SK-N-SH (cell line): ENCODE data around the gene HDGF. TPM values are rescaled to one million over a fixed set of nuclear protein-coding genes. Genes with fewer than 3 reads are reported as not detected.
"Not testable (repeated sequence)": the region's sequence is repeated elsewhere in the genome, so short reads cannot be mapped to it uniquely, and the experiment has no call there.

ENCODE experiments used
- CTCF ChIA-PET: fragments of 300-600, 350-600 bp; formaldehyde crosslinking; extraction: SDS; loops from one replicate; lab custom pipeline; 2021; lab: Yijun Ruan, JAX
- POLR2A ChIA-PET: fragments of 350-600 bp; sonication (Branson Sonifier 250); formaldehyde crosslinking; extraction: SDS; loops from one replicate; lab custom pipeline; 2020; ENCODE audit warnings: antibody characterized with exemption, inconsistent platforms; lab: Yijun Ruan, JAX
- DNase-seq: peaks from one replicate; pipeline ENCODE4 v3.0.0; 2012
- H2AFZ ChIP-seq: fragments of 200-600 bp; sonication (generic); 2 replicates; pipeline ENCODE4 v1.8.1; 2016; ENCODE audit warnings: antibody characterized with exemption, mild to moderate bottlenecking, low read depth
- H3F3A ChIP-seq: fragments of 200-600 bp; sonication (generic); replicated peaks from 2 replicates; pipeline ENCODE3; 2016; ENCODE audit warnings: antibody characterized with exemption, mild to moderate bottlenecking; ENCODE audit not compliant: insufficient read depth
- H3K27ac ChIP-seq, 2 experiments: fragments of 200-500 bp in 1 of 2; fragments of 200-600 bp in 1 of 2; sonication (Bioruptor generic) in 1 of 2; sonication (generic), shearing (Covaris generic) in 1 of 2; 2 replicates each; pipeline versions ENCODE4 v1.5.1 to v1.6.1; 2014 to 2016; ENCODE audit warnings: low read depth in 2 of 2, inconsistent platforms in 1 of 2, low read length in 1 of 2, mild to moderate bottlenecking in 1 of 2, mixed read lengths in 1 of 2
- H3K27me3 ChIP-seq: fragments of 200-600 bp; sonication (generic), shearing (Covaris generic); 2 replicates; pipeline ENCODE4 v1.6.1; 2016; ENCODE audit warnings: mixed run types; ENCODE audit not compliant: insufficient read depth
- H3K36me3 ChIP-seq, 2 experiments: fragments of 200-500 bp in 1 of 2; fragments of 200-600 bp in 1 of 2; sonication (Bioruptor generic) in 1 of 2; sonication (generic) in 1 of 2; replicated peaks in 1 of 2; 2 replicates each; pipeline versions ENCODE3 to v1.5.1; 2014 to 2016; ENCODE audit warnings: low read length in 1 of 2, mild to moderate bottlenecking in 1 of 2; ENCODE audit not compliant: insufficient read depth in 2 of 2, control insufficient read depth in 1 of 2
- H3K4me1 ChIP-seq, 2 experiments: fragments of 200-500 bp in 1 of 2; fragments of 200-600 bp in 1 of 2; sonication (Bioruptor generic) in 1 of 2; sonication (generic), shearing (Covaris generic) in 1 of 2; 2 replicates each; pipeline versions ENCODE4 v1.5.1 to v1.6.1; 2014 to 2016; ENCODE audit warnings: low read depth in 1 of 2, low read length in 1 of 2, mixed run types in 1 of 2; ENCODE audit not compliant: insufficient read depth in 2 of 2, control insufficient read depth in 1 of 2
- H3K4me2 ChIP-seq: fragments of 200-600 bp; sonication (generic), shearing (Covaris generic); 2 replicates; pipeline ENCODE4 v1.6.1; 2017; ENCODE audit warnings: mixed run types
- H3K4me3 ChIP-seq, 2 experiments: fragments of 200-500 bp in 1 of 2; fragments of 200-600 bp in 1 of 2; sonication (Bioruptor generic) in 1 of 2; sonication (generic), shearing (Covaris generic) in 1 of 2; 2 replicates each; pipeline versions ENCODE4 v1.5.1 to v1.8.1; 2014 to 2016; ENCODE audit warnings: low read depth in 2 of 2, inconsistent platforms in 1 of 2, low read length in 1 of 2, mild to moderate bottlenecking in 1 of 2, mixed read lengths in 1 of 2, moderate library complexity in 1 of 2
- H3K79me2 ChIP-seq: fragments of 200-600 bp; sonication (generic); 2 replicates; pipeline ENCODE4 v1.8.1; 2017; ENCODE audit warnings: mild to moderate bottlenecking; ENCODE audit not compliant: insufficient read depth
- H3K9ac ChIP-seq: fragments of 200-600 bp; sonication (generic); 2 replicates; pipeline ENCODE4 v1.6.1; 2017; ENCODE audit warnings: mixed run types
- H3K9me2 ChIP-seq: fragments of 200-600 bp; sonication (generic); 2 replicates; pipeline ENCODE4 v1.6.1; 2017; ENCODE audit warnings: mixed run types
- H3K9me3 ChIP-seq: fragments of 200-600 bp; sonication (generic); 2 replicates; pipeline ENCODE4 v1.6.1; 2017; ENCODE audit warnings: mixed run types, mild to moderate bottlenecking, moderate library complexity
- H4K20me1 ChIP-seq: fragments of 200-600 bp; sonication (generic); 2 replicates; pipeline ENCODE4 v1.6.1; 2017; ENCODE audit warnings: mild to moderate bottlenecking, mixed run types; ENCODE audit not compliant: insufficient read depth
- EZH2phosphoT487 ChIP-seq: fragments of 200-600 bp; sonication (generic); IDR thresholded peaks from 2 replicates; pipeline ENCODE4 v1.6.1; 2017; ENCODE audit warnings: low read depth, mixed run types, mild to moderate bottlenecking, antibody characterized with exemption, moderate library complexity, borderline replicate concordance
- FOXJ3 ChIP-seq: sonication (generic); formaldehyde crosslinking; IDR thresholded peaks from 2 replicates; pipeline ENCODE4 v1.5.1; 2020; ENCODE audit warnings: mild to moderate bottlenecking, missing genetic modification reagents
- IRF3 ChIP-seq: fragments of 150-350 bp; IDR thresholded peaks from 2 replicates; pipeline ENCODE4 v1.6.1; 2016; ENCODE audit warnings: mild to moderate bottlenecking, low read depth, low read length
- NFIC ChIP-seq: IDR thresholded peaks from 2 replicates; pipeline ENCODE4 v1.4.0; 2012; ENCODE audit warnings: borderline replicate concordance
- RCOR1 ChIP-seq: fragments of 150-350 bp; IDR thresholded peaks from 2 replicates; pipeline ENCODE4 v1.6.1; 2017; ENCODE audit warnings: antibody characterized with exemption, low read length
- TAF1 ChIP-seq: IDR thresholded peaks from 2 replicates; pipeline ENCODE4 v1.6.1; 2012; ENCODE audit warnings: low read depth, mild to moderate bottlenecking, low read length, moderate library complexity, borderline replicate concordance
- TCF12 ChIP-seq: IDR thresholded peaks from 2 replicates; pipeline ENCODE4 v1.4.0; 2012
- ZBTB33 ChIP-seq: IDR thresholded peaks from 2 replicates; pipeline ENCODE4 v1.4.0; 2012; ENCODE audit warnings: low read depth, borderline replicate concordance
- WGBS: methylation state at CpG from one replicate; pipeline ENCODE4 v1.1.6; 2017; ENCODE audit warnings: low lambda C conversion rate; 5-methylcytosine and 5-hydroxymethylcytosine counted together
- polyA plus RNA-seq, 3 experiments: library from polyadenylated mRNA; depleted of rRNA; stranded (reverse); fragments of >200 nt; gene quantifications; 2 replicates each; pipeline ENCODE4 v1.2.3, GENCODE V29; 2012

Gene HDGF
- polyA plus RNA-seq, 1 of the 3 experiments (the other 2 are of a cell fraction), result 152 TPM

GRCh38 chr1:156765666-156766065, 14.2 kb upstream of the HDGF start:
- Histone ChIP-seq H3K4me3 (peak overlapping the region in 1 of 2 experiments; percentile 75; a peak in 2 of 4 replicates), H3K4me1 (peaks cover 13 to 15% of the 10 kb centered on the region in 2 experiments; a peak in 3 of 4 replicates), H4K20me1 (peaks cover 2% of the 10 kb centered on the region; the same call in 1 of the 2 replicates), H3F3A (no peaks in the 10 kb centered on the region), H3K79me2 (peaks cover 45% of the 10 kb centered on the region), H2AFZ (peak overlapping the region; percentile 85), H3K9ac (peak overlapping the region; percentile 82), H3K9me3 (no peaks in the 10 kb centered on the region), H3K4me2 (peak overlapping the region; percentile 83), H3K27ac (peak overlapping the region in 1 of 2 experiments; percentile 88; a peak in 2 of 4 replicates), H3K36me3 (peaks cover 8 to 10% of the 10 kb centered on the region in 2 experiments), H3K9me2 (no peaks in the 10 kb centered on the region), H3K27me3 (no peaks in the 10 kb centered on the region)
- CTCF ChIA-PET, result interaction anchor here (1.5 to 9.5 kb wide), 4 partner anchors 14 to 106 kb away, joined by 3 to 64 read pairs (median 14); partner anchors contain the start of genes HDGF, INSRR and NTRK1
- TF ChIP-seq IRF3 (no peak), TCF12 (no peak), TAF1 (no peak), EZH2phosphoT487 (no peak), RCOR1 (no peak), FOXJ3 (CRISPR knock-in tag) (no peak), ZBTB33 (no peak), NFIC (no peak)
- no peak for DNase-seq
- POLR2A ChIA-PET, result no interaction called here
- WGBS, result 95% methylated on average over 5 of the region's 5 CpGs

GRCh38 chr1:156765136-156765535, 13.7 kb upstream of the HDGF start:
- H3K36me3 ChIP-seq, H3F3A ChIP-seq, H3K27ac ChIP-seq, POLR2A ChIA-PET, H3K9ac ChIP-seq, H3K4me2 ChIP-seq, H3K9me2 ChIP-seq, H4K20me1 ChIP-seq, H3K27me3 ChIP-seq, H3K9me3 ChIP-seq, H3K4me3 ChIP-seq, H2AFZ ChIP-seq, DNase-seq: not testable (repeated sequence)
- H3K4me1 ChIP-seq, result peaks cover 14 to 15% of the 10 kb centered on the region in 2 experiments; a peak in 3 of 4 replicates
- 99% methylated on average over 15 of the region's 15 CpGs for WGBS
- H3K79me2 ChIP-seq, result peaks cover 40% of the 10 kb centered on the region
- CTCF ChIA-PET, result interaction anchor here (3.9 to 9.5 kb wide), 2 partner anchors 76 to 95 kb away, joined by 21 to 64 read pairs; partner anchors contain the start of genes INSRR and NTRK1
